Suppressor macrophage treated with lipopolysaccharide for 1 hour (primary cell): ENCODE measurements around the gene RBM4B.
A peak's percentile ranks its signal among the peaks of the same experiment; 100 is the strongest.
"Not testable (repeated sequence)": the region's sequence is repeated elsewhere in the genome, so short reads cannot be mapped to it uniquely, and the experiment has no call there.

Experiments used
- DNase-seq, 3 donors: peaks; one replicate each; pipeline ENCODE4 v3.0.0-alpha.2; 2020 to 2022

Gene RBM4B, protein sequence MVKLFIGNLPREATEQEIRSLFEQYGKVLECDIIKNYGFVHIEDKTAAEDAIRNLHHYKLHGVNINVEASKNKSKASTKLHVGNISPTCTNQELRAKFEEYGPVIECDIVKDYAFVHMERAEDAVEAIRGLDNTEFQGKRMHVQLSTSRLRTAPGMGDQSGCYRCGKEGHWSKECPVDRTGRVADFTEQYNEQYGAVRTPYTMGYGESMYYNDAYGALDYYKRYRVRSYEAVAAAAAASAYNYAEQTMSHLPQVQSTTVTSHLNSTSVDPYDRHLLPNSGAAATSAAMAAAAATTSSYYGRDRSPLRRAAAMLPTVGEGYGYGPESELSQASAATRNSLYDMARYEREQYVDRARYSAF

GRCh38 chr11:66677599-66678375, at the start of gene RBM4B:
Gene RBM4B (minus strand): TSS chr11:66677887. CDS start chr11:66677079, 808 bp downstream.
- DNase-seq: peak; percentile 97 to 99 (median 99)

DNA sequence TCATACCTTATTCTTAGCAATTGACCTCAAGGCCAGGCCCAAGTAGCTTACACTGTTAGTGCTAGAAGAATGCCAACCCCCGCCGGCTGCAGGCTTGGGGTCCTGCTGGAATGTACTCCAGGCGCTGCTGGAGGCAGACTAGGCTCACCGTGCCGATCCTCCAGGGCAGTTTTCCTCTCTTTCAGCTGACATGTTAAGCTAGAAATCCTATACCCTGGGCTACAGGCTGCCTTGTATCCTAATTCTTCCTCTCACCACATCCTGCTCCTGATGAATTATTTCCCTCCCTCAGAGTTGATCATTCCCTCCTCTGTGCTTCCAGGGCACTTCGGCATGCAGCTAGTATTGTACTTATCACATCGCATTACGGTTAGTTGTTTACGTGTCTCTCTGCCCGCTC, 48.0 kb upstream of the RBM4B start:
- DNase-seq: no peak

DNA sequence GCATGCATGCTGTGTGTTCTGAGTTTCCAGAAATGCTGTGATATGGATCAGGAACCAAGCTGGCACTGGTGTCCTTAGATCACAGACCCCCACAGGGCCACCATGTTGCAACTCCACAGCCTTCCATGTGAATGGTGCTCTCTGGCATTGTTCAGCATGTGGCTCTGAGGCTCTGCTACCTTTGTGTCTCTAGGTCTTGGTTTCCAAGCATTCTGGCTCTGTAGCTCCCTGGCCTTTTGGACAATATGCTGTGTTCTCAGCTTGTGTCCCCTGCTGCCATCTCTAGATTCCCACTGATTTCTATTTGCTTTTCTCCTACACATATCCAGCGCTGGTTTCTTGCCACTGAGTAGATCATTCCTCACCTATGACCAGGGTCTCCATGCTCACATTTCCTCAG, 47.4 kb upstream of the RBM4B start:
- no peak for DNase-seq

- not testable (repeated sequence) for DNase-seq
Measured at GRCh38 chr11:66724167-66724566, 46.5 kb upstream of the RBM4B start.

GRCh38 chr11:66723693-66724092, 46.0 kb upstream of the RBM4B start:
- no peak for DNase-seq

DNA sequence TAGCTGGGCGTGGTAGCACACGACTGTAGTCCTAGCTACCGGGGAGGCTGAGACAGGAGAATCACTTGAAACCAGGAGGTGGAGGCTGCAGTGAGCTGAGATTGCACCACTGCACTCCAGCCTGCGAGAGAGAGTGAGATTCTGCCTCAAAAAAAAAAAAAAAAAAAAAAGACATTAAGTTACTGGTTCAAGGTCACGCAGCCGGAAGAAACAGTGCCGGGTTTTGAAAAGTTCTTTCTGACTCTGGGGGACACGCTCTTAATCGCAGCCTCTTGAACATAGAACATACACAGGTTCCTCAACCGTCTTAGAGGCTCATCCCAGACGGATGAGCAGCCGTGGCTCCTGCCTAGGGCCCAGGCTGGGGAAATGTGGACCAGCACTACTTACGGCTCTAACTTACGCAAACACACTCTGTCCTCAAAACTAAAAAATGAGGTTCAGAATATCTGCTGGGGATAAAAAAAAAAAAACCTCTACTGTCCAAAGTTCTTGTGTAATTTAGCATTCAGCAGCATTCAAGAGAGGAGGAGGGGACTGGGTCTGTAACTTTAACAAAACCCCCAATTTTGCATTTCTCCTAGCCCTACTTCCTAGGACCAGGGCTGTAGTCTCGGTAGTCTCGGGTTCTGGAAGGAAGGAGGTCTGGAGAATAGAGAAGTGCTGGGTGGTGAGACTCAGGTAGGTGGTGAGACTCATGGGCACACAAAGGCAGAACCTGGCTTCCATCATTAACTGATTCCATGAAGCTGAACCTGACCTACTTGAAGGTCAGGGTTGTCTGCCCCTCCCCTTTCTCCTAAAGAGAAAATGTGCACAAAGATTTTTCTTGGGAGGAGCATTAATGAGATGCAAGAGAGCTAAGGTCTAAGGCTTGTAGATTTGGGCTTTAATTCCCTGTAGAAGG, 45.3 kb upstream of the RBM4B start:
- DNase-seq: no peak

DNA sequence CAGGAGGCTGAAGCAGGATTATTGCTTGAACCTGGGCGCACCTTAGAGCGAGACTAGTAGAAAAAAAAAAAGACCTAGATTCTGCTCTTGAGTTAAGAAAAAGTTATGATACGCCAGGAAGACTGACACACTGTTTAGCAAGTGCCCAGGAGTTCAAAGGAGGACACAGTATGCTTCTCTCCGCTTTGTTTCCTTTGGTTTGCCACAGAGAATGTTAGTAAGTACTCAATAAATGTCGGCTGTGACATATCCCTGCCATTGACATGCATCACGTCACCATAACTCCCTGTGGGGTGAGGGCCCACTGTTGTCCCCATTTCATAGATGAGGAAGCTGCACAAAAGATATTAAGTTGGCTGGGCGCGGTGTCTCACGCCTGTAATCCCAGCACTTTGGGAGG, 44.3 kb upstream of the RBM4B start:
- DNase-seq: no peak

GRCh38 chr11:66720899-66721470, 43.3 kb upstream of the RBM4B start:
- DNase-seq: peak in 1 of 3 donors; percentile 42

- peak; percentile 64 to 81 (median 66) for DNase-seq
Measured at GRCh38 chr11:66720223-66720898, 42.7 kb upstream of the RBM4B start.

GRCh38 chr11:66719111-66719872, 41.6 kb upstream of the RBM4B start:
- DNase-seq: no peak

- no peak for DNase-seq
Measured at GRCh38 chr11:66718320-66718971, 40.8 kb upstream of the RBM4B start.

DNA sequence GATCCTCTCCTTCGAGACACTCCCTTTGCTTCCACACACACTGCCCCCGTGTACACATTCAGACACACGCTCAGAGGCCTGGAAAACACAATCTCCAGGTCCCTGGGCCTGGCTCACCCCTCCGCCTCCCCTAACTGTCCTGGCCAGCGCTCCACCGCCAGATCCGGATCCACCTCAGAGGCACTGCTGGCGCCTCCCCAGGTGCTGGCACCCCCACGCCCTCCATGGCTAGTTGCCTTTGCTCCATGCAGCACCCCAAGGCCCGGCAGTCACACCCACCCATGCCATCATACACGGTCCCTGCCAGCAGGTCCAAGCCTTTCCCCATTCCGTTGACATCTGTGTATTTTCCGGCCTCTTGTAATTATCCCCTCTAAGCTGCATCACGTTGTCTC, 40.2 kb upstream of the RBM4B start:
- DNase-seq: no peak

GRCh38 chr11:66716996-66717395, 39.3 kb upstream of the RBM4B start:
- peak; percentile 14 to 34 (median 32) for DNase-seq

DNA sequence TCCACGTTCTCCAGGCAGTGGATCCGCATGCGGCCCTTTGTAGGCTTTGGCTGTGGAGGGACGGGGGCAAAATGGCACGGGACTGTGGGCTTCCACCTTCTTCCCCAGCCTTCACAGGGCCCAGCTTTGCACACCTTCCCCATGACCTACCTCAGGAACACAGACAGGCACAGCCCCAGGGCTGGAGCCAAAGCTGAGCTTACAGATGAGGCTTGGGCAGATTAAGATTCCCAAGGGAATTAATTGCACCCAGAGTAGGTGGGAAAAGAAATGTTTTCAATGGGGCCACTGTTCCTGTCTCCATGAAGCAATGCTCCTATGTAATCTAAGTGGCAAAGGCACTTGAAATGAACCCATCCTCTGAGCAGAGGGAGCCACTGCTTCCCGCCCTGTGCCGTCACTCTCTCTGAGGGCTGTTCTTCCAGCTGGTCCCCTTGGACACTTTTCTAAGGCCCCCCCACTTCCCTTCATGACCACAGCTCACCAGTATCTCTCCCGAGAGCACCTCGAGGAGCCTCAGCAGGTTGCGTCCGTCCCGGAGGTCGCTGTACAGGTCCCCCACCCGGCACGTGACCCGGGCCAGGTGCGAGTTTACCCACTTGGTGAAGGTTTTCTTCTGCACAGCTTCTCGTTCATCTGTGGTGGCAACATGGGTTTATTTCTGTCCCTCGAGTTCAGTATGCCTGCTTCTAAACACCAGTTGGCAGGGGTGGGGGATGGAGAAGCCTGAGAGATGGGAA, 37.8 kb upstream of the RBM4B start:
- DNase-seq: no peak

DNA sequence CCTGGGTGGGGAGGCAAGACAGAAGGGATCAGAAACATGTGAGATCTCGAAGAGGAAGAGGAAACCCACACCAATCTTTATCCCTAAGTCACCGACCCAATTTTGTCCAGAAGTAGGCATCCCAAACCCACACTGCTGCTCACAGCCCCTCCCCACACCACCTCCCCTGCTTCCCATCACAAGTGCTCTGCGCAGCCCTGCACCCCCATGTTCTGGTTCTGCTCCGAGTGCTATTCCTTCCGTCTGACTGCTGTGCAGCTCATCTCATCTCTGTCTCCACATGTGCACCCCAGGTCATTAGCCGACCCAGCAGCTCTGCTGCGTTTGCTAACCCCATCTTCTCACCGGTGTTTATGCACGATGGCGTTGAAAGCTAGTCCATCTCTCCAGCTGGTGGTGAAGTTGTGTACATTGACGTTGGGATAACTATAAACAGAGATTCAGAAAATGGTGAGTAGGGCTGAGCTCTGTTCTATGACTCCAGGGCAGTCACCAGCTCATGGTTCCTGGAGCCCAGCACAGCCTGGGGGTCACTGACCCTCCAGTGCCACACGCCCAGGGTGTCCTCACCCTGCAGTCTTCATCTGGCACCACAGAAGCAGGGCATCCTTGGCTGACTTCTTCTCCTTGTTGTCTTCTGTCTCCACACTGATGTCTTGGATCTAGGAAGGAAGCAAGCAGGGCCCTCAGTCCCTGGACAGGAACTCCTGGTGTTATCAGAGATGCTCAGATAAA, 36.2 kb upstream of the RBM4B start:
- DNase-seq: no peak

DNA sequence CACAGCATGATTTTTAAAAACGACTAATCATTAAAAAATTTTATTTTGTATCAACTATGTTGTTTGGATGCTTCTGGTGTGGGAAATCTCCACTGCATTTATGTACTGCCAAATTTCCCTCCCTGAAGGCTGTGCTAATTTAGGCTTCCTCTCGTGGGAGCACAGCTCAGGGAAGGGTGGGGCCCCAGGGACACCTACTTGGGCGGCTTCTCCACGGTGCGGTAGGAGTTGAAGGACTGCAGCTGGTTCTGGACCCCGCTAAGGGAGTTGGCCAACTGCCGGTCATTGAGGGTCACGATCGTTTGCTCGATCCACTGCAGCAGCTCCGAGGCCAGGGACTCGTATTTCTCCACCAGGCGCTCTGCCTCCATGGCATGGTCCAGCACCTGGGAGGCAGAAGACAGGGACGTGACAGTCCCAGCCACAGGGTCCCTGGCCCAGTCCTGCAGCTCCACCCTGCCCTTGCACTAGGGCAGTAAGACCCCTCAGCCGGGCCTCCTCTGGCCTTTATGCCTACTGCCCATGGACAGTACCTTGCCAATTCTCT, 32.8 kb upstream of the RBM4B start:
- no peak for DNase-seq

- no peak for DNase-seq
Measured at GRCh38 chr11:66708701-66709100, 31.0 kb upstream of the RBM4B start.

DNA sequence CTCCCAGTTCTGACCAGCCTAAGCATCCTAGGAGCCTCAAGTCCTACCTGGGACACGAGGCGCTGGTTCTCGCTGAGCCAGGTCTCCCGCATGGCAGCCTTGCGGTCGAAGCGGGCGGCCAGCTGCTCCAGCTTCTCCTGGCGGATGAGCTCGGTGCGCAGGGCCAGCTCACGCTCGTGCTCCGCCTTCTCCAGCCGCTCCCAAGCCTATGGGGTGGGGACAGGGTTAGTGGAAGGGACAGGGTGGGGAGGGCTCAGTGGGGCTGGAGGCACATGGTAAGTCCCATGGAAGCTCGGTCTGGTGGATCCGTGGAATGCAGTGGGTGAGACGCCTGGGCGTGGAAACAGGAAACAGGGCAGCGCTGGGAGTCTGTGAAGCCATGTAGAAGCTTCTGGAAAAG, 30.4 kb upstream of the RBM4B start:
- DNase-seq: no peak

DNA sequence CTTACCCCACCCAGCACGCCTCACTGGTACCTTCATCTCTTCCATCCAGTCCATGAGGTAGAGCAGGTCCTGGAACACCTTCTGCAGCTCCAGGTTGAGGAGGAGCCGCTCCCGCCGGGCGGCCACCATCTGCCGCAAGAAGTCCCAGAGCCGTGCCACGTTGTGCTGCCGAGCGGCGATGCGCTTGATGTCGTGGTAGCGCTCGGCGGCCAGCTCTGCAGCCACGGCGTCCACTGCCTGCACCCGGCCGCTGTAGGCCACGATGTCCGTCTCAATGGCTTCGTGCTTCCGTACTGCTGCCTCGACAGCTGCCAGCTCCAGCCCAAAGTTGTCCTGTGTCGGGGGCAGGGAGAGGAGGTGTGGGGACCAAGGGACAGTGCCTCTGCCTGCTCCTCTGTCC, 29.8 kb upstream of the RBM4B start:
- no peak for DNase-seq
